ENCODE data around the gene PFDN2.

DNA sequence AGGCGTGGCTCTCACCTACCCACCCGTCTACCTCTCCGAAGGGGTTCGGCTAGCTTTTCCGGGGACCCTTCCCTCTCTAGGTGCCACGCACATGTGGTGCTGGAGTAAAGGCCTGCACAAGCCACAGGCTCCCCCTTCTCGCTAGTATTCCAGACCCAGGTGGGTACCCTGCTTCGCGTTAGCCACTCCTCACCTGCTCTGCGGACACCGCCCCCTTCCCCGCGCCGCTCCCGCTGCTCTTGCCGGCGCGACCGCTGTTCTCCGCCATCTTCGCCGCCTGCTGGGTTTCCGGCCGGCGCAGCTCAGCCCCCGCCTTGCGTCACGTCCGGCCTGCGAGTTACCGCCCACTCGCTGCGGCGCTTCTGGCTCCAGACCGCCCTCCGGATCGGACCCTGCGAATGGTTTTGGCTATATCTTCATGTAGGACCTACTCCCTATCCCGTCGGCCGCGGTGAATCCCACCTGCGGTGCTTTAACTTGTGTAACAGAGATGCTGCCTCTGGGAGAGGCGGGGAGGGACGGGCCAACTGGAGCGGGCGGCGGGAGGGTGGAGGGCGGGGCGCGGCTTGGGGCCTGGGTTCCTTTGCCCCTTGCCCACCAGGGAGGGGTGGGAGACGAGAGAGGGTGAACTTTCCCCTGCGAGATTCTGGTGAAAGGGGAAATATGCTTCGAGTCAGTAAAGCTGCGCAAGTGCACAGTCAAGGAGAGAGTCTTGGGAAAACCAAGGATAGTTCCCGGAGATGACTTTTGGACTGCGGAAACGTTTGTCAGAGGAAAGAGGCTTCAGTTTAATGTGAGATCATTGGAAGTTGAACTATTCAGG, at the start of gene PFDN2, which contains the start of gene NIT1:
- peak; percentile 96 for TF ChIP-seq POLR2A (IDR thresholded peaks at IDR 0.05; ENCODE audit: low read length)
- no peak for TF ChIP-seq GATA1 (IDR thresholded peaks at IDR 0.05; ENCODE audit: low read depth, low read length)
